Measurements from ENCODE around the gene RASA2.

GRCh38 chr3:141643391-141643790 lies 156.6 kb downstream of the RASA2 start:
- TF ChIP-seq CTCF (IDR thresholded peaks at IDR 0.05; ENCODE audit: poor library complexity), result no peak
- TF ChIP-seq EZH2 (IDR thresholded peaks at IDR 0.05; ENCODE audit: borderline replicate concordance), result no peak

Measured in hepatocyte (in vitro differentiated cells).